ENCODE measurements around the gene OR2H2.

Gene OR2H2

DNA sequence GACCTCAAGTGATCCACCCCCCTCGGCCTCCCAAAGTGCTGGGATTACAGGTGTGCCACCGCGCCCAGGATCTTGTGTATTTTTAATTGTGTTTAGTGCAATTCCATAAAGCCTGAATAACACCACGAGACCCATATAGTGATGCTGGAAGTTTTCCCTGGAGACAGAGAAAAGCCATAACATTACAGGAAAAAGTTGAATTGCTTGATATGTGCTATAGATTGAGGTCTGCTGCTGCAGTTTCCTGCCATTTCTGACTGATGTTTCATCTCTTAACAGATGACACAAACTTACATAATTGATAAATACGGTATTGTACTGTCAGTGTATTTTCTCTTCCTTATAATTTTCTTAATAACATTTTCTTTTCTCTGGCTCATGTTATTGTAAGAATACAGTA lies 18.1 kb upstream of the OR2H2 start:
- TF ChIP-seq TAF1 (IDR thresholded peaks at IDR 0.05; ENCODE audit: borderline replicate concordance, insufficient read depth, low read length) (no peak), FOXP2 (optimal IDR thresholded peaks at IDR 0.05; ENCODE audit: borderline replicate concordance, extremely low read depth, extremely low read length, insufficient read depth) (no peak), POLR2AphosphoS5 (IDR thresholded peaks at IDR 0.05; ENCODE audit: low read depth, low read length) (no peak), SIN3A (IDR thresholded peaks at IDR 0.05; ENCODE audit: borderline replicate concordance, insufficient read depth, low read length) (no peak)
- TF ChIP-seq, protein P1, sequence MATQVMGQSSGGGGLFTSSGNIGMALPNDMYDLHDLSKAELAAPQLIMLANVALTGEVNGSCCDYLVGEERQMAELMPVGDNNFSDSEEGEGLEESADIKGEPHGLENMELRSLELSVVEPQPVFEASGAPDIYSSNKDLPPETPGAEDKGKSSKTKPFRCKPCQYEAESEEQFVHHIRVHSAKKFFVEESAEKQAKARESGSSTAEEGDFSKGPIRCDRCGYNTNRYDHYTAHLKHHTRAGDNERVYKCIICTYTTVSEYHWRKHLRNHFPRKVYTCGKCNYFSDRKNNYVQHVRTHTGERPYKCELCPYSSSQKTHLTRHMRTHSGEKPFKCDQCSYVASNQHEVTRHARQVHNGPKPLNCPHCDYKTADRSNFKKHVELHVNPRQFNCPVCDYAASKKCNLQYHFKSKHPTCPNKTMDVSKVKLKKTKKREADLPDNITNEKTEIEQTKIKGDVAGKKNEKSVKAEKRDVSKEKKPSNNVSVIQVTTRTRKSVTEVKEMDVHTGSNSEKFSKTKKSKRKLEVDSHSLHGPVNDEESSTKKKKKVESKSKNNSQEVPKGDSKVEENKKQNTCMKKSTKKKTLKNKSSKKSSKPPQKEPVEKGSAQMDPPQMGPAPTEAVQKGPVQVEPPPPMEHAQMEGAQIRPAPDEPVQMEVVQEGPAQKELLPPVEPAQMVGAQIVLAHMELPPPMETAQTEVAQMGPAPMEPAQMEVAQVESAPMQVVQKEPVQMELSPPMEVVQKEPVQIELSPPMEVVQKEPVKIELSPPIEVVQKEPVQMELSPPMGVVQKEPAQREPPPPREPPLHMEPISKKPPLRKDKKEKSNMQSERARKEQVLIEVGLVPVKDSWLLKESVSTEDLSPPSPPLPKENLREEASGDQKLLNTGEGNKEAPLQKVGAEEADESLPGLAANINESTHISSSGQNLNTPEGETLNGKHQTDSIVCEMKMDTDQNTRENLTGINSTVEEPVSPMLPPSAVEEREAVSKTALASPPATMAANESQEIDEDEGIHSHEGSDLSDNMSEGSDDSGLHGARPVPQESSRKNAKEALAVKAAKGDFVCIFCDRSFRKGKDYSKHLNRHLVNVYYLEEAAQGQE (IDR thresholded peaks at IDR 0.05; ENCODE audit: insufficient read depth in 1 of 2, low read depth in 2 of 2, low read length in 2 of 2): no peak

DNA sequence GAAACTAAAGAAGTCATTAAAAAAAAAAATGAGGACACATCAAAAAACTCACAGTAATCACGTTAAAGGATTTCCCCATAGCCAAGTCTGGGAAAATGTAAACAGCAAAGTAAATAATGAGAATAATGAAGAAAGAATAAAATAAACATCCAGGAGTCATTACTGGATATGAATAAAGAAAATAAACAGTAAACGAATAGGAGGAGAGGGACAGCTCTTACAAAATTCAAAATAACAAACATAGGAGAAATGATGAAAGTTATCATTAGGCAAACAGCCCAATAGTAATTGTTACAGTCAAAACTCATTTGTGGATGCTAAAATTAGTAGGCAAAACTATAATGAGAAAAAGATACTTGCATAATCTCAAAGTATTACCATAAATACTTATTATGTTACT lies 17.4 kb upstream of the OR2H2 start:
- TF ChIP-seq POLR2AphosphoS5 (IDR thresholded peaks at IDR 0.05; ENCODE audit: low read depth, low read length): no peak
- TF ChIP-seq, protein P1 (IDR thresholded peaks at IDR 0.05; ENCODE audit: insufficient read depth in 1 of 2, low read depth in 2 of 2, low read length in 2 of 2): no peak
- TF ChIP-seq SIN3A (IDR thresholded peaks at IDR 0.05; ENCODE audit: borderline replicate concordance, insufficient read depth, low read length): no peak
- no peak for TF ChIP-seq TAF1 (IDR thresholded peaks at IDR 0.05; ENCODE audit: borderline replicate concordance, insufficient read depth, low read length)
- TF ChIP-seq FOXP2 (optimal IDR thresholded peaks at IDR 0.05; ENCODE audit: borderline replicate concordance, extremely low read depth, extremely low read length, insufficient read depth): no peak

DNA sequence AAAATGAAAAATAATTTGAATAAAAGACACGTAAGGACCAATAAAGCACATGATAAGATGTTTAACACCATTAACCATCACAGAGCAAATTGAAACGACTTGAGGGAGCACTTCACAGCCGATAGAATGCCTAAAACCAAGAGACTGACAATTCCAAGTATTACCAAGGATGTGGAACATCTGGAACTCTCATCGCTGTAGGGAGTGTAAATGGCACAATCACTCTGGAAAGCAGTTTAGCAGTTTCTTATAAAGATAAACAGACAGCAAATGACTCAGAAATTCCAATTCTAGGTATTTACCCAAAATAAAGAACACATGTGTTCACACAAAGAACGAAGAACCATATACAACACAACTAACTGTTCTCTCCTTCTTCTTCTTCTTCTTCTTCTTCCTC lies 16.9 kb upstream of the OR2H2 start:
- TF ChIP-seq SIN3A (IDR thresholded peaks at IDR 0.05; ENCODE audit: borderline replicate concordance, insufficient read depth, low read length) (no peak), FOXP2 (optimal IDR thresholded peaks at IDR 0.05; ENCODE audit: borderline replicate concordance, extremely low read depth, extremely low read length, insufficient read depth) (no peak), TAF1 (IDR thresholded peaks at IDR 0.05; ENCODE audit: borderline replicate concordance, insufficient read depth, low read length) (no peak), POLR2AphosphoS5 (IDR thresholded peaks at IDR 0.05; ENCODE audit: low read depth, low read length) (no peak)
- TF ChIP-seq, protein P1 (IDR thresholded peaks at IDR 0.05; ENCODE audit: insufficient read depth in 1 of 2, low read depth in 2 of 2, low read length in 2 of 2): no peak

DNA sequence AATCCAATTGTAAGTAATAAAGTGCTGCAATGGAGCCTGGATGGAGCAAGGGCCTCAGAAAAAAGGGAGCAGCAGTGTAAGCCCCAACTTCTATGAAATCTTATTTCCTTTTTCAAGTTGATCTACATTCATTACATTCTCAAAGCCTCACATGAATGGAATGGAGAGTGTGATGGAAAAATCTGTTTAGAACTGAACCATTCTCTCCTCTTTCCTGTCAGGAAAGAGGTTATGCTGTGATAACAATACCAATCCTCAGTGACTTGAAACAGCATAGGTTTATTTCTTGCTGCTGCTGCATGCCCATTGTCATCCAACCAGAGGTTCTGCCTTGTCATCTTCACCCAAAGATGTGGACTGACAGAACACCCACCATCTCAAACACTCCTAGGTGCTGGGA lies 8.9 kb upstream of the OR2H2 start:
- TF ChIP-seq POLR2AphosphoS5 (IDR thresholded peaks at IDR 0.05; ENCODE audit: low read depth, low read length) (no peak), TAF1 (IDR thresholded peaks at IDR 0.05; ENCODE audit: borderline replicate concordance, insufficient read depth, low read length) (no peak), SIN3A (IDR thresholded peaks at IDR 0.05; ENCODE audit: borderline replicate concordance, insufficient read depth, low read length) (no peak), FOXP2 (optimal IDR thresholded peaks at IDR 0.05; ENCODE audit: borderline replicate concordance, extremely low read depth, extremely low read length, insufficient read depth) (no peak)
- TF ChIP-seq, protein P1 (IDR thresholded peaks at IDR 0.05; ENCODE audit: insufficient read depth in 1 of 2, low read depth in 2 of 2, low read length in 2 of 2): no peak

DNA sequence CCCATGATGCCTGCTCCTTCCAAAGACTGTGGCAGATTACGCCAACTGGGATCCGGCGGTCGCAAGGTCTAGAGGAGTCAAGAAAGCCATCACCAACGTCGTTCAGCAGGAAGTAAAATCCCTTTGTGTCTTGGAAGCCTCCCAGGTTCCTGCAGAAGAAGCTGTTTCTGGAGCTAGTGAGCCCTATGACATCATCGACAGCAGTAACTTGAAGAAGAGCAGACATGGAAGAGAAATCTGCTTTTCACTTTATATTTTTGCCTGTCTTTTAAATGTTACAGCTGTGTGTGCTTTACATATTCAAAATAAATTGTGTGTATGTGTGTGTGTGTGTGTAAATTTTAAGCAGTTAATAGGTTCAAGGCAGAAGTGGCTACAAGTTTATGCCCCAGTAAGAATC lies 7.4 kb upstream of the OR2H2 start:
- TF ChIP-seq, protein P1 (IDR thresholded peaks at IDR 0.05; ENCODE audit: insufficient read depth in 1 of 2, low read depth in 2 of 2, low read length in 2 of 2): no peak
- no peak for TF ChIP-seq FOXP2 (optimal IDR thresholded peaks at IDR 0.05; ENCODE audit: borderline replicate concordance, extremely low read depth, extremely low read length, insufficient read depth)
- TF ChIP-seq SIN3A (IDR thresholded peaks at IDR 0.05; ENCODE audit: borderline replicate concordance, insufficient read depth, low read length): no peak
- TF ChIP-seq TAF1 (IDR thresholded peaks at IDR 0.05; ENCODE audit: borderline replicate concordance, insufficient read depth, low read length): no peak
- no peak for TF ChIP-seq POLR2AphosphoS5 (IDR thresholded peaks at IDR 0.05; ENCODE audit: low read depth, low read length)

Data from PFSK-1 (cell line).